Ectodermal cell (in vitro differentiated cells): ENCODE data around the gene PRKCH.

Experiments used
- H3K27ac ChIP-seq: 2 replicates; pipeline ENCODE4 v1.7.0; 2013; ENCODE audit warnings: mild to moderate bottlenecking, low read depth, low read length; ENCODE audit not compliant: insufficient read depth, poor library complexity, severe bottlenecking
- H3K27me3 ChIP-seq: 2 replicates; pipeline ENCODE4 v1.7.0; 2013; ENCODE audit warnings: mild to moderate bottlenecking, low read length; ENCODE audit not compliant: insufficient read depth, control insufficient read depth, poor library complexity, severe bottlenecking
- H3K36me3 ChIP-seq: one replicate; pipeline ENCODE4 v1.7.0; 2013; ENCODE audit warnings: low read length; ENCODE audit not compliant: control insufficient read depth, insufficient read depth
- H3K4me1 ChIP-seq: one replicate; pipeline ENCODE4 v1.7.0; 2013; ENCODE audit warnings: low read length; ENCODE audit not compliant: control insufficient read depth, insufficient read depth
- H3K4me3 ChIP-seq: 2 replicates; pipeline ENCODE4 v1.7.0; 2013; ENCODE audit warnings: low read depth, low read length, control low read depth; ENCODE audit not compliant: insufficient read depth
- H3K9me3 ChIP-seq: 2 replicates; pipeline ENCODE4 v1.7.0; 2013; ENCODE audit warnings: mild to moderate bottlenecking, low read length, moderate library complexity; ENCODE audit not compliant: control insufficient read depth
- whole genome bisulfite sequencing, 2 experiments: methylation state at CpG; one replicate each; pipeline ENCODE4 v1.1.7; 2013; ENCODE audit warnings: missing lambda C conversion rate in 2 of 2; 5-methylcytosine and 5-hydroxymethylcytosine counted together

Gene PRKCH

GRCh38 chr14:61558271-61558670 is 236.9 kb downstream of the PRKCH start:
- Histone ChIP-seq H3K27ac (no peak overlapping the region), H3K9me3 (no peaks in the 10 kb centered on the region), H3K27me3 (no peaks in the 10 kb centered on the region), H3K4me3 (no peak overlapping the region), H3K4me1 (peaks cover 14% of the 10 kb centered on the region), H3K36me3 (no peaks in the 10 kb centered on the region)
- 87 to 89% methylated on average over 6 of the region's 6 CpGs for WGBS, 2 experiments

GRCh38 chr14:61559641-61560201 is 238.3 kb downstream of the PRKCH start:
- Histone ChIP-seq H3K36me3 (no peaks in the 10 kb centered on the region), H3K27ac (no peak overlapping the region), H3K4me3 (no peak overlapping the region), H3K27me3 (no peaks in the 10 kb centered on the region), H3K9me3 (no peaks in the 10 kb centered on the region), H3K4me1 (peaks cover 7% of the 10 kb centered on the region)
- WGBS, 2 experiments, result 91 to 94% methylated on average over 14 of the region's 14 CpGs

- 60 to 76% methylated on average over 3 to 5 of the region's 5 CpGs for WGBS, 2 experiments
- no peaks in the 10 kb centered on the region for H3K27me3 ChIP-seq
- no peak overlapping the region for H3K27ac ChIP-seq
- no peaks in the 10 kb centered on the region for H3K36me3 ChIP-seq
- peaks cover 7% of the 10 kb centered on the region for H3K4me1 ChIP-seq
- H3K9me3 ChIP-seq, result no peaks in the 10 kb centered on the region
- no peak overlapping the region for H3K4me3 ChIP-seq
Observed at GRCh38 chr14:61560323-61560722, 238.9 kb downstream of the PRKCH start.

- Histone ChIP-seq H3K27ac (no peak overlapping the region), H3K4me3 (no peak overlapping the region), H3K36me3 (no peaks in the 10 kb centered on the region), H3K4me1 (peaks cover 7% of the 10 kb centered on the region), H3K9me3 (no peaks in the 10 kb centered on the region), H3K27me3 (no peaks in the 10 kb centered on the region)
- WGBS, 2 experiments, result 86 to 88% methylated on average over 3 of the region's 3 CpGs
Observed at GRCh38 chr14:61561104-61561503, 239.7 kb downstream of the PRKCH start.

- no peak overlapping the region for H3K27ac ChIP-seq
- 86 to 91% methylated on average over 6 to 8 of the region's 8 CpGs for WGBS, 2 experiments
- no peaks in the 10 kb centered on the region for H3K27me3 ChIP-seq
- no peak overlapping the region for H3K4me3 ChIP-seq
- no peaks in the 10 kb centered on the region for H3K36me3 ChIP-seq
- H3K9me3 ChIP-seq, result no peaks in the 10 kb centered on the region
- peaks cover 7% of the 10 kb centered on the region for H3K4me1 ChIP-seq
Observed at GRCh38 chr14:61561657-61562276, 240.4 kb downstream of the PRKCH start.

- Histone ChIP-seq H3K9me3 (no peaks in the 10 kb centered on the region), H3K4me1 (peaks cover 9% of the 10 kb centered on the region), H3K4me3 (no peak overlapping the region), H3K36me3 (no peaks in the 10 kb centered on the region), H3K27ac (no peak overlapping the region), H3K27me3 (no peaks in the 10 kb centered on the region)
- 94% methylated on average over 7 of the region's 7 CpGs for WGBS, 2 experiments
Observed at GRCh38 chr14:61562321-61563161, 241.2 kb downstream of the PRKCH start.

- WGBS, 2 experiments, result 85 to 90% methylated on average over 7 of the region's 7 CpGs
- Histone ChIP-seq H3K27ac (no peak overlapping the region), H3K4me1 (peaks cover 14% of the 10 kb centered on the region), H3K9me3 (no peaks in the 10 kb centered on the region), H3K36me3 (no peaks in the 10 kb centered on the region), H3K4me3 (no peak overlapping the region), H3K27me3 (no peaks in the 10 kb centered on the region)
Observed at GRCh38 chr14:61563162-61563511, 241.8 kb downstream of the PRKCH start.

- Histone ChIP-seq H3K4me1 (peaks cover 22% of the 10 kb centered on the region), H3K27me3 (peaks cover 6% of the 10 kb centered on the region), H3K4me3 (no peak overlapping the region), H3K9me3 (no peaks in the 10 kb centered on the region), H3K36me3 (no peaks in the 10 kb centered on the region), H3K27ac (no peak overlapping the region)
- WGBS, 2 experiments, result 88 to 90% methylated on average over 6 of the region's 6 CpGs
Observed at GRCh38 chr14:61563880-61564617, 242.7 kb downstream of the PRKCH start.

GRCh38 chr14:61564618-61565091 is 243.3 kb downstream of the PRKCH start:
- peaks cover 27% of the 10 kb centered on the region for H3K4me1 ChIP-seq
- H3K36me3 ChIP-seq, result no peaks in the 10 kb centered on the region
- peaks cover 12% of the 10 kb centered on the region for H3K27me3 ChIP-seq
- H3K9me3 ChIP-seq, result no peaks in the 10 kb centered on the region
- 83 to 90% methylated on average over 6 of the region's 6 CpGs for WGBS, 2 experiments
- H3K4me3 ChIP-seq, result no peak overlapping the region
- H3K27ac ChIP-seq, result no peak overlapping the region

GRCh38 chr14:61565181-61565580 is 243.8 kb downstream of the PRKCH start:
- peaks cover 27% of the 10 kb centered on the region for H3K4me1 ChIP-seq
- no peak overlapping the region for H3K27ac ChIP-seq
- H3K9me3 ChIP-seq, result no peaks in the 10 kb centered on the region
- H3K4me3 ChIP-seq, result no peak overlapping the region
- peaks cover 13% of the 10 kb centered on the region for H3K27me3 ChIP-seq
- H3K36me3 ChIP-seq, result no peaks in the 10 kb centered on the region
